HepG2 (cell line): Measurements from ENCODE around the gene ANKRD11. TPM values are rescaled to one million over a fixed set of nuclear protein-coding genes. Genes with fewer than 3 reads are reported as not detected.

ENCODE experiments used
- ATAC-seq: fragments of 200-7000 bp; cut with Tn5 transposase; 3 replicates; pipeline ENCODE4 v1.9.1; 2020; ENCODE audit warnings: mild to moderate bottlenecking, moderate library complexity
- BruUV-seq: library from RNA; stranded (reverse); fragments of 400-500 nt; replicated peaks from 2 replicates; lab custom pipeline; 2021; lab: Mats Ljungman, UMichigan
- CTCF ChIA-PET: fragments of 300-600 bp; formaldehyde crosslinking; extraction: SDS; loops from one replicate; lab custom pipeline; 2021; ENCODE audit warnings: low total read pairs, inconsistent platforms, low intra/inter-chr PET ratio; lab: Yijun Ruan, JAX
- POLR2A ChIA-PET: fragments of 350-600 bp; sonication (Branson Sonifier 250); formaldehyde crosslinking; loops from one replicate; lab custom pipeline; 2020; ENCODE audit warnings: antibody characterized with exemption, inconsistent platforms; lab: Yijun Ruan, JAX
- DNase-seq: peaks from one replicate; pipeline ENCODE4 v3.0.0-alpha.2; 2015; ENCODE audit warnings: low spot score
- FAIRE-seq: peaks from 3 replicates; lab custom pipeline; 2011; peaks lifted over from hg19 to GRCh38; lab: Jason Lieb, UNC
- H2AFZ ChIP-seq: one replicate; pipeline ENCODE4 v1.6.1; 2011; ENCODE audit warnings: low read length, inconsistent platforms
- H3K27ac ChIP-seq: fragments of 300-600 bp; 3 replicates; pipeline ENCODE4 v1.8.0; 2011; ENCODE audit warnings: mixed run types, mild to moderate bottlenecking, mixed read lengths, low read length, inconsistent platforms; ENCODE audit not compliant: insufficient read depth; ENCODE audit errors: extremely low read length
- H3K27me3 ChIP-seq, 2 experiments: fragments of 200-600 bp in 1 of 2; 2 replicates in 1 of 2; 3 replicates in 1 of 2; pipeline versions ENCODE4 v1.6.0 to v1.8.0; 2011; ENCODE audit warnings: low read length in 2 of 2, mild to moderate bottlenecking in 2 of 2, moderate library complexity in 2 of 2, inconsistent platforms in 1 of 2; ENCODE audit not compliant: insufficient read depth in 2 of 2, control insufficient read depth in 1 of 2
- H3K36me3 ChIP-seq, 2 experiments: fragments of 200-600 bp in 1 of 2; replicated peaks in 1 of 2; 2 replicates in 1 of 2; 3 replicates in 1 of 2; pipeline versions ENCODE4 v1.5.1 to v1.8.0; 2011; ENCODE audit warnings: low read length in 2 of 2, inconsistent platforms in 1 of 2; ENCODE audit not compliant: insufficient read depth in 2 of 2, control insufficient read depth in 1 of 2
- H3K4me1 ChIP-seq: 2 replicates; pipeline ENCODE4 v1.5.1; 2012; ENCODE audit warnings: low read length, inconsistent platforms; ENCODE audit not compliant: insufficient read depth
- H3K4me2 ChIP-seq: 2 replicates; pipeline ENCODE4 v1.6.0; 2011; ENCODE audit warnings: low read depth, low read length, inconsistent platforms
- H3K4me3 ChIP-seq, 3 experiments: fragments of 200-600 bp in 1 of 3; sonication (generic), shearing (Covaris generic) in 1 of 3; replicated peaks in 1 of 3; 2 replicates each; pipeline ENCODE4 v1.5.1; 2011 to 2016; ENCODE audit warnings: low read length in 3 of 3, inconsistent platforms in 2 of 3, low read depth in 2 of 3, mild to moderate bottlenecking in 2 of 3, control low read depth in 1 of 3, mixed read lengths in 1 of 3; ENCODE audit not compliant: insufficient read depth in 1 of 3
- H3K79me2 ChIP-seq: one replicate; pipeline ENCODE4 v1.6.1; 2011; ENCODE audit warnings: low read length, inconsistent platforms; ENCODE audit not compliant: insufficient read depth
- H3K9ac ChIP-seq: 2 replicates; pipeline ENCODE4 v1.6.0; 2011; ENCODE audit warnings: mild to moderate bottlenecking, low read depth, low read length, inconsistent platforms; ENCODE audit not compliant: insufficient read depth
- H3K9me3 ChIP-seq: 2 replicates; pipeline ENCODE4 v1.5.1; 2012; ENCODE audit warnings: mild to moderate bottlenecking, low read length
- H4K20me1 ChIP-seq: 2 replicates; pipeline ENCODE4 v1.6.0; 2011; ENCODE audit warnings: inconsistent platforms, mild to moderate bottlenecking, low read length, moderate library complexity; ENCODE audit not compliant: insufficient read depth
- FOXJ3 ChIP-seq: sonication (generic); formaldehyde crosslinking; IDR thresholded peaks from 2 replicates; pipeline ENCODE4 v1.4.0; 2020; ENCODE audit warnings: missing genetic modification reagents, mild to moderate bottlenecking, borderline replicate concordance
- HNRNPL ChIP-seq: fragments of 200-400 bp; formaldehyde crosslinking; IDR thresholded peaks from 2 replicates; pipeline ENCODE4 v1.6.1; 2017; ENCODE audit warnings: mild to moderate bottlenecking, low read depth, low read length
- RCOR2 ChIP-seq: IDR thresholded peaks from 2 replicates; pipeline ENCODE4 v1.6.1; 2016; ENCODE audit warnings: missing biosample characterization, missing genetic modification reagents
- SALL1 ChIP-seq: sonication (generic); formaldehyde crosslinking; IDR thresholded peaks from 2 replicates; pipeline ENCODE4 v1.8.0; 2022; ENCODE audit warnings: mild to moderate bottlenecking, missing genetic modification reagents
- ZNF280B ChIP-seq: sonication (generic); formaldehyde crosslinking; IDR thresholded peaks from 2 replicates; pipeline ENCODE4 v1.5.0; 2020; ENCODE audit warnings: missing genetic modification reagents, mild to moderate bottlenecking, borderline replicate concordance
- ZNF569 ChIP-seq: sonication (generic); formaldehyde crosslinking; IDR thresholded peaks from 2 replicates; pipeline ENCODE4 v1.5.0; 2020; ENCODE audit warnings: mild to moderate bottlenecking, missing genetic modification reagents, moderate library complexity, borderline replicate concordance
- ZNF598 ChIP-seq: sonication (generic); formaldehyde crosslinking; IDR thresholded peaks from 2 replicates; pipeline ENCODE4 v1.5.1; 2020; ENCODE audit warnings: mild to moderate bottlenecking, missing genetic modification reagents, borderline replicate concordance
- ZNF687 ChIP-seq: sonication (generic); formaldehyde crosslinking; IDR thresholded peaks from 2 replicates; pipeline ENCODE4 v1.5.1; 2020; ENCODE audit warnings: mild to moderate bottlenecking, missing genetic modification reagents, moderate library complexity
- ZNF720 ChIP-seq: sonication (generic); formaldehyde crosslinking; IDR thresholded peaks from 2 replicates; pipeline ENCODE4 v1.4.0; 2020; ENCODE audit warnings: missing genetic modification reagents
- ZNF737 ChIP-seq: sonication (generic); formaldehyde crosslinking; IDR thresholded peaks from 2 replicates; pipeline ENCODE4 v1.5.0; 2020; ENCODE audit warnings: missing genetic modification reagents, mild to moderate bottlenecking, borderline replicate concordance
- WGBS: methylation state at CpG from one replicate; pipeline ENCODE4 v1.1.6; 2017; ENCODE audit warnings: low lambda C conversion rate; 5-methylcytosine and 5-hydroxymethylcytosine counted together
- in situ Hi-C: cut with HindIII; loops from 2 replicates; pipeline ENCODE4 v1.10.0; 2017; ENCODE audit warnings: low pct_unique_long_range_greater_than_20kb; ENCODE audit not compliant: extremely low pct_ligation_motif_present
- intact Hi-C: fragments of 100-400 bp; cut with micrococcal nuclease; formaldehyde crosslinking; loops from one replicate; pipeline ENCODE4 v1.10.0; 2022; ENCODE audit not compliant: unreplicated experiment
- polyA plus RNA-seq, 8 experiments: library from polyadenylated mRNA; depleted of rRNA in 3 of 8; stranded (reverse) in 7 of 8; unstranded in 1 of 8; fragments of >200 nt; fragmentation: Illumina TruSeq in 4 of 8; extraction: Trizol in 4 of 8; gene quantifications; 2 replicates each; pipeline versions ENCODE4 v1.2.1 to v1.2.3, GENCODE V29; 2011 to 2016; ENCODE audit warnings: low read depth in 4 of 8, missing spikeins in 1 of 8, mixed read lengths in 1 of 8; ENCODE audit not compliant: insufficient read depth in 1 of 8
- total RNA-seq, 5 experiments: library from RNA; depleted of rRNA; stranded (reverse); fragments of >200 nt; fragmentation: Illumina TruSeq; extraction: Trizol; gene quantifications; 2 replicates each; pipeline ENCODE4 v1.2.3, GENCODE V29; 2016; ENCODE audit warnings: low read depth in 1 of 5

ANKRD11 gene
- total and polyA plus RNA-seq, 2 of the 13 experiments (the other 11 are each of a cell fraction or from before 2014, with no cell fraction given) = 21.4 to 38.4 TPM

GRCh38 chr16:89352091-89352681 is 138.2 kb downstream of the ANKRD11 start (continued):
- TF ChIP-seq ZNF280B = 0 out of 2 replicates have a peak, but pooled peaks have one; percentile 23
- TF ChIP-seq ZNF598 (CRISPR knock-in tag) = 0 out of 2 replicates have a peak, but pooled peaks have one; percentile 9
- peak; percentile 28; the same call in 1 of the 2 replicates for TF ChIP-seq ZNF687 (CRISPR knock-in tag)
- peak; percentile 24; the same call in 1 of the 2 replicates for TF ChIP-seq HNRNPL

GRCh38 chr16:89351645-89352044 is 138.7 kb downstream of the ANKRD11 start:
- DNase-seq = no peak
- no TSS peak for BruUV-seq
- Histone ChIP-seq H3K27ac (no peak overlapping the region), H3K9ac (no peak overlapping the region), H3K79me2 (peaks cover 94% of the 10 kb centered on the region), H3K36me3 (peaks cover 13 to 17% of the 10 kb centered on the region in 2 experiments), H3K4me1 (peaks cover 73% of the 10 kb centered on the region), H3K4me3 (no peak overlapping the region), H4K20me1 (peaks cover 95% of the 10 kb centered on the region), H3K9me3 (no peaks in the 10 kb centered on the region), H3K4me2 (no peak overlapping the region), H2AFZ (no peak overlapping the region), H3K27me3 (no peaks in the 10 kb centered on the region)
- peak; percentile 14; the same call in 1 of the 3 replicates for ATAC-seq
- in situ Hi-C loops (no loop called here), intact Hi-C loops (no loop called here)
- ChIA-PET CTCF (no interaction called here), POLR2A (no interaction called here)
- WGBS = 85% methylated on average over 12 of the region's 12 CpGs
- no peak for FAIRE-seq
- 0 out of 2 replicates have a peak, but pooled peaks have one; percentile 12 for TF ChIP-seq SALL1 (CRISPR knock-in tag)
- TF ChIP-seq ZNF569 (CRISPR knock-in tag) = no peak
- no peak for TF ChIP-seq ZNF720
- no peak for TF ChIP-seq RCOR2 (CRISPR knock-in tag)
- TF ChIP-seq FOXJ3 = no peak
- TF ChIP-seq ZNF737 = 0 out of 2 replicates have a peak, but pooled peaks have one; percentile 8
